Spleen (tissue), 11 donors: Measurements from ENCODE around the gene PHF21B. TPM values are rescaled to one million over a fixed set of nuclear protein-coding genes. Genes with fewer than 3 reads are reported as not detected.

Experiments
- DNase-seq: peaks from one replicate; pipeline ENCODE4 v3.0.0-alpha.2; 2020
- H3K27ac ChIP-seq, 8 donors: fragments of 200-600 bp; sonication (generic) in 7 of 8; 1 replicate in 4 of 8; 2 replicates in 4 of 8; pipeline versions ENCODE4 v1.5.0 to v1.8.0; 2016 to 2021; ENCODE audit warnings: inconsistent platforms in 4 of 8, mild to moderate bottlenecking in 4 of 8, moderate library complexity in 1 of 8
- H3K27me3 ChIP-seq, 7 donors: fragments of 200-600 bp; sonication (generic) in 6 of 7; replicated peaks in 1 of 7; 1 replicate in 4 of 7; 2 replicates in 3 of 7; pipeline versions ENCODE4 v1.5.0 to v1.8.0; 2016 to 2021; ENCODE audit warnings: inconsistent platforms in 3 of 7, mild to moderate bottlenecking in 1 of 7
- H3K36me3 ChIP-seq, 6 donors: fragments of 200-600 bp; sonication (generic) in 5 of 6; 1 replicate in 4 of 6; 2 replicates in 2 of 6; pipeline versions ENCODE4 v1.5.0 to v1.8.0; 2016 to 2021; ENCODE audit warnings: inconsistent platforms in 2 of 6
- H3K4me1 ChIP-seq, 6 donors: fragments of 200-600 bp; sonication (generic) in 5 of 6; 1 replicate in 3 of 6; 2 replicates in 3 of 6; pipeline versions ENCODE4 v1.5.0 to v1.8.0; 2016 to 2021; ENCODE audit warnings: inconsistent platforms in 3 of 6
- H3K4me3 ChIP-seq, 8 donors: fragments of 200-600 bp; sonication (generic) in 7 of 8; 1 replicate in 4 of 8; 2 replicates in 4 of 8; pipeline versions ENCODE4 v1.5.0 to v1.8.0; 2016 to 2021; ENCODE audit warnings: inconsistent platforms in 4 of 8, mild to moderate bottlenecking in 4 of 8, moderate library complexity in 2 of 8
- H3K9me3 ChIP-seq, 8 donors: fragments of 200-600 bp; sonication (generic) in 7 of 8; 1 replicate in 4 of 8; 2 replicates in 4 of 8; pipeline versions ENCODE4 v1.5.0 to v1.8.0; 2016 to 2021; ENCODE audit warnings: inconsistent platforms in 4 of 8
- CTCF ChIP-seq, 11 experiments: fragments of 200-600 bp in 7 of 11; fragments of 450-650 bp in 4 of 11; sonication (generic) in 4 of 11; IDR thresholded peaks in 8 of 11; conservative IDR thresholded peaks in 3 of 11; 1 replicate in 7 of 11; 2 replicates in 4 of 11; pipeline versions ENCODE4 v1.4.0 to v1.8.0; 2016 to 2021; ENCODE audit warnings: antibody characterized with exemption in 11 of 11, inconsistent platforms in 4 of 11, mild to moderate bottlenecking in 1 of 11
- POLR2A ChIP-seq, 3 donors: fragments of 450-650 bp; IDR thresholded peaks; one replicate each; pipeline ENCODE4 v1.5.1; 2017; ENCODE audit warnings: antibody characterized with exemption in 3 of 3, mild to moderate bottlenecking in 1 of 3
- POLR2AphosphoS5 ChIP-seq, 3 donors: sonication (generic); formaldehyde crosslinking; IDR thresholded peaks; one replicate each; pipeline ENCODE4 v1.5.1; 2017; ENCODE audit warnings: antibody characterized with exemption in 3 of 3
- WGBS, 5 donors: extraction: QIAGEN DNeasy Blood & Tissue Kit in 3 of 5; methylation state at CpG; one replicate each; pipeline versions ENCODE4 v1.1.5 to v1.1.7; 2013 to 2018; 5-methylcytosine and 5-hydroxymethylcytosine counted together
- intact Hi-C: fragments of 100-400 bp; cut with DNase I; formaldehyde crosslinking; loops from one replicate; pipeline ENCODE4 v1.15.0; 2023; ENCODE audit warnings: low total_unique reads
- polyA plus RNA-seq, 3 donors: library from polyadenylated mRNA; stranded (reverse); fragments of 200-250 nt; gene quantifications; one replicate each; pipeline ENCODE4 v1.2.1, GENCODE V29; 2013
- total RNA-seq, 7 donors: library from RNA; depleted of rRNA in 3 of 7; stranded (reverse); fragments of >200 nt in 3 of 7; fragmentation: NEBNext Ultra II Directional in 4 of 7; extraction: Animal tissue kit (Norgen Biotek cat#: 25700) in 4 of 7; gene quantifications; one replicate each; pipeline versions ENCODE4 v1.1.0 to v1.2.1, GENCODE V29; 2016 to 2021
- donor health status: healthy with polysubstance abuse.
- donor health status: DM: no; HTN: no; CAD: no; lungs with moderate emphysema.
- donor health status: DM: no; HTN: no; CAD: no.
- donor health status: Bipolar disorder and iron deficiency.
- donor health status: healthy.
- donor health status: DM: no; HTN: no; CAD: no.
- donor health status: DM: yes; HTN: yes; CAD: no.

The PHF21B gene
- total and polyA plus RNA-seq, 10 donors, result 0.03 to 0.46 (median 0.09) TPM; not detected in 4

- Histone ChIP-seq H3K9me3 (peaks cover 0 to 8% (median 2%) of the 10 kb centered on the region in 8 donors), H3K36me3 (no peaks in the 10 kb centered on the region), H3K27me3 (peaks cover 0 to 53% (median 0%) of the 10 kb centered on the region in 7 donors), H3K4me1 (no peaks in the 10 kb centered on the region), H3K27ac (no peak overlapping the region), H3K4me3 (no peak overlapping the region)
- no peak for DNase-seq
- TF ChIP-seq POLR2AphosphoS5 (IDR thresholded peaks at IDR 0.05) (no peak), POLR2A (IDR thresholded peaks at IDR 0.05) (no peak)
- WGBS, 5 donors, result 46 to 56% (median 50%) methylated on average over 15 of the region's 15 CpGs
- intact Hi-C loops, result no loop called here
Observed at GRCh38 chr22:44952863-44953746, 56.7 kb downstream of the PHF21B start.

GRCh38 chr22:44951510-44951816, 58.3 kb downstream of the PHF21B start:
- no peak for DNase-seq
- Histone ChIP-seq H3K27me3 (peaks cover 0 to 53% (median 0%) of the 10 kb centered on the region in 7 donors), H3K9me3 (peaks cover 0 to 8% (median 2%) of the 10 kb centered on the region in 8 donors), H3K36me3 (no peaks in the 10 kb centered on the region), H3K4me1 (no peaks in the 10 kb centered on the region), H3K27ac (no peak overlapping the region), H3K4me3 (no peak overlapping the region)
- intact Hi-C loops, result no loop called here
- no peak for TF ChIP-seq POLR2AphosphoS5 (IDR thresholded peaks at IDR 0.05)
- TF ChIP-seq POLR2A (IDR thresholded peaks at IDR 0.05), result no peak
- TF ChIP-seq CTCF (IDR thresholded peaks at IDR 0.05 in 8 of 11, conservative IDR thresholded peaks at IDR 0.05 in 3 of 11), result no peak

GRCh38 chr22:44950806-44951509, 58.8 kb downstream of the PHF21B start:
- WGBS, 5 donors, result 83 to 93% (median 83%) methylated on average over 21 of the region's 21 CpGs
- intact Hi-C loops, result no loop called here
- Histone ChIP-seq H3K27me3 (peaks cover 0 to 52% (median 0%) of the 10 kb centered on the region in 7 donors), H3K9me3 (peaks cover 0 to 8% (median 2%) of the 10 kb centered on the region in 8 donors), H3K36me3 (no peaks in the 10 kb centered on the region), H3K4me3 (no peak overlapping the region), H3K4me1 (no peaks in the 10 kb centered on the region), H3K27ac (no peak overlapping the region)
- no peak for TF ChIP-seq POLR2A (IDR thresholded peaks at IDR 0.05)
- no peak for DNase-seq

GRCh38 chr22:44947846-44948245, 62.0 kb downstream of the PHF21B start:
- 83 to 91% (median 89%) methylated on average over 13 of the region's 13 CpGs for WGBS, 5 donors
- intact Hi-C loops, result no loop called here

More at GRCh38 chr22:44947846-44948245, 62.0 kb downstream of the PHF21B start:
- Histone ChIP-seq H3K27me3 (peaks cover 0 to 44% (median 0%) of the 10 kb centered on the region in 7 donors), H3K27ac (no peak overlapping the region), H3K36me3 (no peaks in the 10 kb centered on the region), H3K4me1 (no peaks in the 10 kb centered on the region), H3K4me3 (no peak overlapping the region), H3K9me3 (peaks cover 0 to 8% (median 2%) of the 10 kb centered on the region in 8 donors)
- TF ChIP-seq POLR2AphosphoS5 (IDR thresholded peaks at IDR 0.05) (no peak), POLR2A (IDR thresholded peaks at IDR 0.05) (no peak), CTCF (IDR thresholded peaks at IDR 0.05 in 8 of 11, conservative IDR thresholded peaks at IDR 0.05 in 3 of 11) (no peak)
- no peak for DNase-seq
